ENCODE results near the gene DNAH11.
"Not testable (repeated sequence)": the region's sequence is repeated elsewhere in the genome, so short reads cannot be mapped to it uniquely, and the experiment has no call there.

The DNAH11 gene

DNA sequence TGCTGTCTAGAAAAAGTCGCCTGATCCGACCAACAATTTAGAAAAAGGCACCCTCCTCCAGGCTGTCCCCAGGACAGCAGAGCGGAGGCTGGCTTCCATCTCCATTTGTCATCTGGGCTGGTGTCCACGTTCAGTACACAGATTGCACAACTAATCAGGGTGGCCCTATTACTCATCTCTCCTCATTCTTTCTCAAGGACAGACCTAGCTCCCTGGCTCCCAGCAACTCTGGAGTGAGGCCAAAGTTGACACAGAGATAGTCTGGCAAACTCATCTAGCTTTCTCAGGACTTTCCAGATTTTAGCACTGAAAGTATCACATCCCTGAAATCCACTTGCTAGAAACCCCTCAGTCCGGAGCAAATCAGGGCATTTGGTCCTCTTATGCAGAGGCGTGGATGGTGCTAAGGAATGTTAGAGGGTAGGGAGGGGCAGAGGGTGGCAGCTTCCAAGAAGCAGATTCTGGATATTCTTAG, 75.1 kb downstream of the DNAH11 start:
- DNase-seq, result no peak

GRCh38 chr7:21618706-21619105, 75.9 kb downstream of the DNAH11 start:
- no peak for DNase-seq

DNA sequence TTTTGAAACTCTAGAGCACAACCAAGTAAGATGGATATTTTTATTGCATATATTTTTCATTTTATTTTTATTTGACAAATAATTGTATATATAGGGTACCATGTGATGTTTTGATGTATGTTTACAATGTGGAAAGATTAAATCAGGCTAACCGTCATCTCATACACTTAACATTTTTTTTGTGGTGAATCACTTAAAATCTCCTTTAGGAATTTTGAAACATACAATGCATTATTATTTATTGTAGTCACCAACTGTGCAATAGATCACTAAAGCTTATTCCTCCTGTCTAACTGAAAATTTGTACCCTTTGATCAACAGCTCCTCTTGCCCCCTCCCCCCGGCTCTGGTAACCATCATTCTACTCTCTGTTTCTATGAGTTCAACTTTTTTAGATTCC, 77.2 kb downstream of the DNAH11 start:
- DNase-seq, result no peak

- DNase-seq, result no peak
These were observed 81.5 kb downstream of the DNAH11 start for GRCh38 chr7:21624320-21624719.

GRCh38 chr7:21636694-21637093, 93.9 kb downstream of the DNAH11 start:
- DNase-seq, result no peak

DNA sequence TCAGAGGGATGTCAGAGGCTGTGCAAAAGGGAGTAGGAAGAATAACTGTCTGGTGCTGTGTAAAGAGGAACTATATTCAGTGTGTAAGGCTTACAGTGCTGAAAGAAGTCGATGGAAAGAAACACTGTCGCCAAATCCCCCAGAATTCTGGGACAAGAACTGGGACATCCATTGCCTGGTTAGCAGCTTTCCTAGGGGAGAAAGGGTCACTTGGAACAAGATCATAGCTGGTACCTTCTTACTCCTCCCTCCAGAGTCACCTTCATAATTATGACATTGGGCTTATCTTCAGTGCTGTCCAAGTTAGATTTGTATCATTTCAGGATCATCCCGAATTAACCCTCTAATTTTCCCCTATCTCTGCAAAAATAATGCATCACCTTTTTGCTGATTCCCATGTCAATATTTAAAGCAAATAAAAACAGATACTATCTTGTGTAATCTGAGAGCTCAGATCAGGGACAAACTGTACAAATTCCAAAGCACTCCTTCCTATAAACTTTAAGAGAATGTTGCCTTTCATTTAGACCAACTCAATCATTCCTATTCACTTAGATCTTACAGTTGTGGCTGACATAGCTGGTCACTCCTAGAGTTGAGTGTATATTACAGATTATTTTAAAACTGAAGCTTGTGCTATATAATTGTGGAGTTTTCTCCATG, 96.5 kb downstream of the DNAH11 start:
- DNase-seq, result no peak

- DNase-seq, result no peak
These were observed 97.3 kb downstream of the DNAH11 start for GRCh38 chr7:21640105-21640504.

- DNase-seq, result no peak
These were observed 98.7 kb downstream of the DNAH11 start for GRCh38 chr7:21641546-21641945.

GRCh38 chr7:21642422-21642821, 99.6 kb downstream of the DNAH11 start:
- DNase-seq, result no peak

DNA sequence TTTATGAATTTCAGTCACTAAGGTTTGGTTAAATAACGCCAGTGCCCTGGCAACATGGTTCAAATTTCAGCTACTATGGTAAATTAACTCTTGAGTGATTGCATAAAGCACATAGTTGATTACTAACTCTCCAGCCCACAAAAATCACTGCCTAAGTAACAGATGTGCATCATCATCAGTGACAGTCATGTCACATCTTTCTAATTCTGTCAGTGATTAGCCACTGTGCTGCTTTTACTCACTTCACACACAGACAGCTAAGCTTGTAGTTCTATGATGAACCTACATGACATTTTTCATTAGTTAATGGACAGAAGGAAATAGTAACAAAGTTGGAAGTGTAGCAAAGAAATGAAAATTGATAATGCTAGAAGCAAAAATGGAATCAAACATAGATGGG, 108.9 kb downstream of the DNAH11 start:
- no peak for DNase-seq

DNA sequence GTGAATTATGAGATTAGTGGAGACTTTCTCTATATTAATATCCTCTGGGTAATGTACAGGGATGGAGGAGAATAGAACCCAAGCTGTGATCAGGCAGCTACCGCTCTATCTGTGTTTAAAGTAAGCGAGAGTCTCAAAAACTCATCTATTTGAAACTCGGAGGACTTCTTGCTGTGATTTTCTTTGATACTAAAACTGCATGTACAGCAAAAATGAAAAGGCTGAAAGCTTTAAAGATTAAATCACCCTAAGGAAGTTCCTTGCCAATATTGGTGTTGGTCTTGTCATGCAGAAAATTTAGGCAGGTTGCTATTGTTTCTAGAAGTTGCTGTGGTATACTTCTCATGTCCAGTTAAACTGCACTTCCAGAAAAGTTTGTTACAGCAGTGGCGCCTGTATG, 110.8 kb downstream of the DNAH11 start:
- DNase-seq, result no peak

GRCh38 chr7:21656081-21656480, 113.2 kb downstream of the DNAH11 start:
- DNase-seq, result no peak

GRCh38 chr7:21656796-21657195, 114.0 kb downstream of the DNAH11 start:
- DNase-seq, result no peak

DNA sequence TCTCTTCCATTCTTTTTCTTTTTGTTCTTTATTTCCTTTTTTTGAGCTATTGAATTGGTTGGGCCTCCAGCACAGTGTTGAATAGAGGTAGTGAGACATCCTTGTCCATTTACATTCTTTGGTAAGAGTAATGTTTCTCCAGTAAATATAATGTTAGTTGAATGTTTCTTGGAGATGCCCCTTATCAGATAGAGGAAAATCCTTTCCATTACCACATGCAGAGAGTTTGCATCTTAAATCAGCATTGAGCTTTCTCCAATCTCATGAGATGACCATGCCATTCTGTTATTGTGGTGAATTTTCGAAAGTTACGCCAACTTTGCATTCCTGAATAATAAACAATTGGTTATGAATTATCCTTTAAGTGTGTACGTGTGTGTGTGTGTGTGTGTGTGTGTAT, 127.7 kb downstream of the DNAH11 start:
- DNase-seq, result no peak

DNA sequence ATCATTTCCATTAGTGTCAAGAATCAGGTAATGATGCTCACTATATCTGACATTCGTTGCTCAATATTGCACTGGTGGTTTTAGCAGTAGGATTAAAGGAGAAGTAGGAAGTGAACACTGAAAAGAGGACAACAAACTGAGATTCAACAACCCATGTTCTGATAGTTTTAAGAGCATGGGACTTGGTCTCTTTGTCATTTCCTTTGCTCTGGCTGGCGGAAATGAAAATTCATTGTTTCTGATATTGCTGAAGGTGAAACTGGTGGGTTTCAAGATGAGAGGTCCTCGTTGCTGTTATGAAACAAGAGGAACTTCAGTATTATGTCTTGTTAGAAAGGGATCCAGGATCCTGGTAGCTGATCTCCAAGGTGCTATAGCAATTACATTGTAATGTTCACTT, 129.0 kb downstream of the DNAH11 start:
- no peak for DNase-seq

DNA sequence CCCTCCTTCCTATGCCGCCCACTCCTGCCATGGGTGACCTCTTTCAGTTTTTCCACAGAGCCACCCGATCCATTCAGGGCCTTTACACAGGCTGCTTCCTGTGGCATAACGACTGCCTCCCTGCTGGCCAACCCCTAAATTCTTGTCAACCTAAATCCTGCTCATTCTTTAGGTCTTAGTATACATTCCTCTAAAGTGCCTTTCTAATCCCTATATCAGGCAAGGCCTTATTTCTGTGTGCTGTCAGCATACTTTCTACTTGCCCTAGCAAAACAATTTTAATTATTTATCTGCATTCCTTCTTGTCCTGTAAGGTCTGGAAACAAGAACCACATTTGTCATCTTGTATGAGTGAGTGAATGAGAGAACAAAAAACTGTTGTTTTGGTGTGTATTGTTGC, 132.4 kb downstream of the DNAH11 start:
- DNase-seq, result no peak

GRCh38 chr7:21690705-21691104, 147.9 kb downstream of the DNAH11 start:
- no peak for DNase-seq

- not testable (repeated sequence) for DNase-seq
These were observed 148.3 kb downstream of the DNAH11 start for GRCh38 chr7:21691146-21691545.

DNA sequence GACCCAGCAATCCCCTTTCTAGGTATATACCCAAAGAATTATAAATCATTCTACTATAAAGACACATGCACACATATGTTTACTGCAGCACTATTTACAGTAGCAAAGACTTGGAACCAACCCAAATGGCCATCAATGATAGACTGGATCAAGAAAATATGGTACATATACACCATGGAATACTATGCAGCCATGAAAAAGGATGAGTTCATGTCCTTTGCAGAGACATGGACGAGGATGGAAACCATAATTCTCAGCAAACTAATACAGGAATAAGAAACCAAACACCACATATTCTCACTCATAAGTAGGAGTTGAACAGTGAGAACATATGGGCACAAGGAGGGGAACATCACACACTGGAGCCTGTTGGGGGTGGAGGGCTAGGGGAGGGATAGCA, 157.7 kb downstream of the DNAH11 start:
- not testable (repeated sequence) for DNase-seq

- DNase-seq, result no peak
These were observed 159.5 kb downstream of the DNAH11 start for GRCh38 chr7:21702303-21702702.

GRCh38 chr7:21704359-21704758, 161.5 kb downstream of the DNAH11 start:
- DNase-seq, result no peak

GRCh38 chr7:21706131-21706530, 163.3 kb downstream of the DNAH11 start:
- DNase-seq, result no peak

- no peak for DNase-seq
These were observed 164.7 kb downstream of the DNAH11 start for GRCh38 chr7:21707566-21707965.

- DNase-seq, result no peak
These were observed 165.3 kb downstream of the DNAH11 start for GRCh38 chr7:21708096-21708495.

GRCh38 chr7:21717323-21717722, 174.5 kb downstream of the DNAH11 start:
- DNase-seq, result no peak

Data from stimulated activated CD4-positive, alpha-beta T cell treated with anti-CD3 and anti-CD28 coated beads, Interleukin-4, amount 100 ng/mL, for 4 hours (primary cell).